Measurements from ENCODE around the gene TENM3. TPM values are rescaled to one million over a fixed set of nuclear protein-coding genes. Genes with fewer than 3 reads are reported as not detected.

The TENM3 gene
- total RNA-seq, 1 donor from 2014 or later = not detected

GRCh38 chr4:182351485-182351884, 108.3 kb downstream of the TENM3 start:
- Mint-ChIP-seq H3K4me3 (no peak overlapping the region), H3K36me3 (ENCODE audit: low read depth) (no peaks in the 10 kb centered on the region), H3K9me3 (peaks cover 10% of the 10 kb centered on the region), H3K27ac (no peak overlapping the region), H3K4me1 (no peaks in the 10 kb centered on the region), H3K27me3 (no peaks in the 10 kb centered on the region)
- ATAC-seq (ENCODE audit: low read depth) (no peak), DNase-seq (no peak)
- no peak for TF ChIP-seq CTCF (IDR thresholded peaks at IDR 0.05)
- ChIA-PET POLR2A (no interaction called here), CTCF (no interaction called here)
- intact Hi-C loops (cut with micrococcal nuclease) = no loop called here

- H3K4me1 Mint-ChIP-seq = no peaks in the 10 kb centered on the region
- no peak overlapping the region for H3K4me3 Mint-ChIP-seq
- H3K9me3 Mint-ChIP-seq = peaks cover 10% of the 10 kb centered on the region
- H3K27me3 Mint-ChIP-seq = no peaks in the 10 kb centered on the region
- intact Hi-C loops (cut with micrococcal nuclease) = no loop called here
- TF ChIP-seq CTCF (IDR thresholded peaks at IDR 0.05) = no peak
- no peaks in the 10 kb centered on the region for H3K36me3 Mint-ChIP-seq (ENCODE audit: low read depth)
- CTCF ChIA-PET = interaction anchor here (0.5 to 0.6 kb wide), 2 partner anchors 10 to 57 kb away, joined by 3 read pairs; no protein-coding TSS in a partner anchor
- DNase-seq (no peak), ATAC-seq (ENCODE audit: low read depth) (no peak)
- H3K27ac Mint-ChIP-seq = no peak overlapping the region
- POLR2A ChIA-PET = interaction anchor here (0.7 kb wide), 1 partner anchor 1328 kb away, joined by 3 read pairs; no protein-coding TSS in a partner anchor
These were observed 110.9 kb downstream of the TENM3 start for GRCh38 chr4:182354106-182354505.

GRCh38 chr4:182354867-182355266, 111.7 kb downstream of the TENM3 start:
- H3K9me3 Mint-ChIP-seq = peaks cover 10% of the 10 kb centered on the region
- ChIA-PET POLR2A (no interaction called here), CTCF (no interaction called here)
- no peak for TF ChIP-seq CTCF (IDR thresholded peaks at IDR 0.05)
- no peak overlapping the region for H3K27ac Mint-ChIP-seq
- DNase-seq = no peak
- H3K4me3 Mint-ChIP-seq = no peak overlapping the region
- no peaks in the 10 kb centered on the region for H3K36me3 Mint-ChIP-seq (ENCODE audit: low read depth)
- ATAC-seq (ENCODE audit: low read depth) = no peak
- no peaks in the 10 kb centered on the region for H3K4me1 Mint-ChIP-seq
- H3K27me3 Mint-ChIP-seq = no peaks in the 10 kb centered on the region
- intact Hi-C loops (cut with micrococcal nuclease) = no loop called here

- Mint-ChIP-seq H3K36me3 (ENCODE audit: low read depth) (no peaks in the 10 kb centered on the region), H3K4me3 (no peak overlapping the region), H3K4me1 (no peaks in the 10 kb centered on the region), H3K27ac (no peak overlapping the region), H3K27me3 (no peaks in the 10 kb centered on the region), H3K9me3 (no peaks in the 10 kb centered on the region)
- POLR2A ChIA-PET = no interaction called here
- CTCF ChIA-PET = no interaction called here
- ATAC-seq (ENCODE audit: low read depth) (no peak), DNase-seq (no peak)
- no peak for TF ChIP-seq CTCF (IDR thresholded peaks at IDR 0.05)
- intact Hi-C loops (cut with micrococcal nuclease) = no loop called here
These were observed 124.0 kb downstream of the TENM3 start for GRCh38 chr4:182367153-182367552.

- H3K27ac Mint-ChIP-seq = no peak overlapping the region
- no peaks in the 10 kb centered on the region for H3K36me3 Mint-ChIP-seq (ENCODE audit: low read depth)
- CTCF ChIA-PET = no interaction called here
These were observed 126.0 kb downstream of the TENM3 start for GRCh38 chr4:182369211-182369610.

More at GRCh38 chr4:182369211-182369610, 126.0 kb downstream of the TENM3 start:
- DNase-seq (no peak), ATAC-seq (ENCODE audit: low read depth) (no peak)
- no peaks in the 10 kb centered on the region for H3K27me3 Mint-ChIP-seq
- H3K4me1 Mint-ChIP-seq = no peaks in the 10 kb centered on the region
- POLR2A ChIA-PET = no interaction called here
- intact Hi-C loops (cut with micrococcal nuclease) = no loop called here
- TF ChIP-seq CTCF (IDR thresholded peaks at IDR 0.05) = no peak
- H3K4me3 Mint-ChIP-seq = no peak overlapping the region
- no peaks in the 10 kb centered on the region for H3K9me3 Mint-ChIP-seq
